Panc1 (cell line): ENCODE data around the gene RBMS1. TPM values are rescaled to one million over a fixed set of nuclear protein-coding genes. Genes with fewer than 3 reads are reported as not detected.

Experiments used
- ATAC-seq: fragments of 200-7000 bp; cut with Tn5 transposase; 2 replicates; pipeline ENCODE4 v1.9.1; 2020; ENCODE audit warnings: mild to moderate bottlenecking, moderate library complexity
- BruUV-seq: library from RNA; stranded (reverse); fragments of 400-500 nt; replicated peaks from 2 replicates; lab custom pipeline; 2021; lab: Mats Ljungman, UMichigan
- CTCF ChIA-PET: fragments of 300-600 bp; sonication (Branson Sonifier 250); formaldehyde crosslinking; loops from one replicate; lab custom pipeline; 2022; ENCODE audit warnings: antibody characterized with exemption; lab: Charles Lee
- POLR2A ChIA-PET: fragments of 300-600 bp; sonication (Branson Sonifier 250); formaldehyde crosslinking; loops from one replicate; lab custom pipeline; 2022; ENCODE audit warnings: antibody characterized with exemption; lab: Charles Lee
- DNase-seq: peaks from one replicate; pipeline ENCODE4 v3.0.0-alpha.2; 2010; ENCODE audit warnings: low read depth, low spot score
- H3K27ac ChIP-seq: 2 replicates; pipeline ENCODE4 v1.5.1; 2011; ENCODE audit warnings: mild to moderate bottlenecking, low read length, inconsistent platforms
- H3K27me3 ChIP-seq: fragments of 200-500 bp; sonication (Bioruptor generic); 2 replicates; pipeline ENCODE4 v1.6.0; 2014; ENCODE audit warnings: low read length, inconsistent platforms; ENCODE audit not compliant: control insufficient read depth, insufficient read depth
- H3K36me3 ChIP-seq: fragments of 200-500 bp; sonication (Bioruptor generic); 2 replicates; pipeline ENCODE4 v1.5.1; 2014; ENCODE audit warnings: inconsistent platforms, mild to moderate bottlenecking, low read length, moderate library complexity; ENCODE audit not compliant: control insufficient read depth, insufficient read depth
- H3K4me1 ChIP-seq: 2 replicates; pipeline ENCODE4 v1.5.1; 2011; ENCODE audit warnings: inconsistent platforms, mild to moderate bottlenecking, low read length, moderate library complexity; ENCODE audit not compliant: control insufficient read depth, insufficient read depth
- H3K4me3 ChIP-seq, 2 experiments: 2 replicates each; pipeline ENCODE4 v1.5.1; 2011 to 2012; ENCODE audit warnings: low read depth in 2 of 2, low read length in 2 of 2, mild to moderate bottlenecking in 2 of 2, inconsistent platforms in 1 of 2, moderate library complexity in 1 of 2
- H3K9me3 ChIP-seq: fragments of 200-500 bp; sonication (Bioruptor generic); 2 replicates; pipeline ENCODE4 v1.5.1; 2014; ENCODE audit warnings: low read depth, mild to moderate bottlenecking, inconsistent platforms, low read length, moderate library complexity; ENCODE audit not compliant: control insufficient read depth, insufficient read depth
- CTCF ChIP-seq: fragments of 450-650 bp; IDR thresholded peaks from 2 replicates; pipeline ENCODE4 v1.5.1; 2017; ENCODE audit warnings: mild to moderate bottlenecking
- POLR2AphosphoS5 ChIP-seq: IDR thresholded peaks from 2 replicates; pipeline ENCODE4 v1.6.1; 2012; ENCODE audit warnings: mild to moderate bottlenecking, low read depth, low read length, moderate library complexity
- REST ChIP-seq, 2 experiments: IDR thresholded peaks; 2 replicates each; pipeline ENCODE4 v1.6.1; 2011 to 2012; ENCODE audit warnings: low read depth in 2 of 2, control low read depth in 1 of 2, low read length in 1 of 2, mild to moderate bottlenecking in 1 of 2, moderate library complexity in 1 of 2; ENCODE audit not compliant: insufficient read depth in 1 of 2
- SIN3A ChIP-seq: IDR thresholded peaks from 2 replicates; pipeline ENCODE4 v1.6.1; 2012; ENCODE audit warnings: low read depth, mild to moderate bottlenecking, low read length, moderate library complexity, borderline replicate concordance; ENCODE audit not compliant: insufficient read depth
- TCF7L2 ChIP-seq: IDR thresholded peaks from 2 replicates; pipeline ENCODE4 v1.6.1; 2011; ENCODE audit warnings: mild to moderate bottlenecking, low read depth, low read length, inconsistent platforms
- in situ Hi-C: cut with HindIII; loops from 2 replicates; pipeline ENCODE4 v1.10.0; 2016; ENCODE audit warnings: low sequenced_read_pairs, low pct_unique_long_range_greater_than_20kb
- intact Hi-C: fragments of 100-400 bp; cut with micrococcal nuclease; formaldehyde crosslinking; loops from one replicate; pipeline ENCODE4 v1.10.0; 2022; ENCODE audit not compliant: unreplicated experiment
- total RNA-seq: library from RNA; stranded (reverse); gene quantifications from one replicate; pipeline ENCODE4 v1.2.1, GENCODE V29; 2021; ENCODE audit not compliant: unreplicated experiment

RBMS1 gene
- total RNA-seq, 1 experiment from 2014 or later: 67.0 TPM

GRCh38 chr2:160427629-160428404 lies 65.8 kb downstream of the RBMS1 start:
- ChIA-PET CTCF (interaction anchor here (0.8 kb wide), 1 partner anchor 14 kb away, joined by 4 read pairs; no protein-coding TSS in a partner anchor), POLR2A (no interaction called here)
- no peaks in the 10 kb centered on the region for H3K36me3 ChIP-seq
- no peak overlapping the region for H3K27ac ChIP-seq
- no TSS peak for BruUV-seq
- DNase-seq (no peak), ATAC-seq (no peak)
- no peaks in the 10 kb centered on the region for H3K4me1 ChIP-seq
- no peak for TF ChIP-seq POLR2AphosphoS5
- no peak for TF ChIP-seq SIN3A
- TF ChIP-seq TCF7L2: no peak
- TF ChIP-seq REST (IDR thresholded peaks at IDR 0.05; ENCODE audit: insufficient read depth in 1 of 2, low read depth in 2 of 2, low read length in 1 of 2): no peak
- no peak for TF ChIP-seq CTCF
- no peaks in the 10 kb centered on the region for H3K27me3 ChIP-seq
- no peaks in the 10 kb centered on the region; the same call in 1 of the 2 replicates for H3K9me3 ChIP-seq
- intact Hi-C loops (no loop called here), in situ Hi-C loops (no loop called here)
- no peak overlapping the region; a peak in 1 of 4 replicates for H3K4me3 ChIP-seq

GRCh38 chr2:160426604-160427003 lies 67.0 kb downstream of the RBMS1 start:
- in situ Hi-C loops: no loop called here
- DNase-seq: no peak
- H3K27me3 ChIP-seq: no peaks in the 10 kb centered on the region
- ChIA-PET CTCF (no interaction called here), POLR2A (no interaction called here)
- TF ChIP-seq SIN3A: no peak
- no peak for TF ChIP-seq REST (IDR thresholded peaks at IDR 0.05; ENCODE audit: insufficient read depth in 1 of 2, low read depth in 2 of 2, low read length in 1 of 2)
- no peak for TF ChIP-seq CTCF
- no peak for TF ChIP-seq POLR2AphosphoS5
- TF ChIP-seq TCF7L2: no peak
- intact Hi-C loops: no loop called here
- no peak overlapping the region for H3K27ac ChIP-seq
- no peaks in the 10 kb centered on the region for H3K36me3 ChIP-seq
- no TSS peak for BruUV-seq
- H3K4me3 ChIP-seq: no peak overlapping the region
- H3K9me3 ChIP-seq: no peaks in the 10 kb centered on the region; the same call in 1 of the 2 replicates
- ATAC-seq: no peak
- no peaks in the 10 kb centered on the region for H3K4me1 ChIP-seq
